Esophagus mucosa (tissue), 1 donor: ENCODE data around the gene RNF223. TPM values are rescaled to one million over a fixed set of nuclear protein-coding genes. Genes with fewer than 3 reads are reported as not detected.
"Not testable (repeated sequence)": the region's sequence is repeated elsewhere in the genome, so short reads cannot be mapped to it uniquely, and the experiment has no call there.

Experiments used
- ATAC-seq: fragments of 200-7000 bp; cut with Tn5 transposase; one replicate; pipeline ENCODE4 v1.9.1; 2020
- total RNA-seq: library from RNA; stranded (reverse); gene quantifications from one replicate; pipeline ENCODE4 v1.2.4, GENCODE V29; 2023
- donor health status: DM: yes; HTN: yes; CAD: no.

RNF223 gene
- total RNA-seq, 1 donor from 2014 or later = 22.3 TPM

DNA sequence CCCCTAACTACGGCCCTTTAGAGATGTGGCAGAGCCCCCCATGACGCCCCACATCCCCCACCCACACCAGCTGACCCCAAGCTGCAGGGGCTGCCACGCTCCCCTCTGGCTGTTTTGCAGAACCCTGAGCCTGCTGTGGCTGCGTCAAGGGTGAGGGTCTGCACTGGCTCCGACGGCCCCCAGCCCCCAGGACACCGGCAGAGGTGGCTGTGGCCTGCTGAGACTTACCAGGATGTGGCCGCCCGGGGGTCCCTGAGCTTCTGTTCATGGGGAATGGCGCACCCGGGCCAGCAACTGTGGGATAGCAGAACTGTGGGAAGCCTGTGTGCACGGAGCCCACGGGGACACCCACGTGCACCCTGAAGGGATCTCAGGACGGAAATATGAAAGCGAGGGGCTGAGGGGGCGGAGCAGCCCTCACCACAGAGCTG is 12.8 kb upstream of the RNF223 start:
- ATAC-seq = no peak

DNA sequence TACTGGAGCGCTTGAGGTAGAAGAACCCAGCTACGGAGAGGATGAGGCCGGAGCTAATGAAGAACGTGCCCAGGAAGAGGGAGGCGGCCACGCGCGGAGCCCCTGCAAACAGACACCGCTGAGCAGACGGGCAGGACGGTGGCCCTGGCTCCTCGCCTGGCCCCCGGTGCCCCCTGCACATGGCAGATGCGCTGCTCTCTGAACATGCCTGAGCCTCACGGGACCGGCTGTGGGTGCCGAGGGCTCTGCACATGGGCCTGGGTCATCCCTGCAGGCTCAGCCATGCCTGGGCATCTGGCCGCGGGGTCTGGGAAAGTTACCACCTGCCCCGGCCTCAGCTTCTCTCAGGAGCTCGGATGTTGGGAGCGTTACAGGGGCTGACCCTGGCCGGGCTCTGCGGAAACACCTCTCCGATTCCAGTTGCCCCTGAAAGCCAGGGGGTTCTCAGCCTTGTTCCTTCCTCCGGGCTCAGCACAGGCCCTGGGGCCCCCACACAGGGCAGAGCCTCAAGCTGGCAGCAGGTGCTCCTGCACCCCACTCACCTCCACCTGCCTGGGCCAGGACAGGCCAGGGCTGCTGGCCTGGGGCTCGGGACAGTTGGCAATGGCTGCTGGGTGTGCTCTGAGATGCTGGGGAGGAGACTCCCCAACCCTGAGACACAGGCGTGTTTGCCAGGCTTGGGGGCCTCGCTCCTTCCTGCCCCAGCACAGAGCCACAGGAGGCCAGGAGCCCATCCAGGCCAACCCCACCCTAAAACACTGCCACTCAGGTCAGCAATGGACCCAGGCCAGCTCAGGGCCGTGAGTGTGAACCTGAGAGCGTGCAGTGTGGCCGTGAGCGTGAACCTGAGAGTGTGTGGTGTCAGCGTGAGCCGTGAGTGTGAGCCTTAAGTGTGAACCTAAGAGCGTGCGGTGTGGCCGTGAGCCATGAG is 12.1 kb upstream of the RNF223 start:
- ATAC-seq = no peak

DNA sequence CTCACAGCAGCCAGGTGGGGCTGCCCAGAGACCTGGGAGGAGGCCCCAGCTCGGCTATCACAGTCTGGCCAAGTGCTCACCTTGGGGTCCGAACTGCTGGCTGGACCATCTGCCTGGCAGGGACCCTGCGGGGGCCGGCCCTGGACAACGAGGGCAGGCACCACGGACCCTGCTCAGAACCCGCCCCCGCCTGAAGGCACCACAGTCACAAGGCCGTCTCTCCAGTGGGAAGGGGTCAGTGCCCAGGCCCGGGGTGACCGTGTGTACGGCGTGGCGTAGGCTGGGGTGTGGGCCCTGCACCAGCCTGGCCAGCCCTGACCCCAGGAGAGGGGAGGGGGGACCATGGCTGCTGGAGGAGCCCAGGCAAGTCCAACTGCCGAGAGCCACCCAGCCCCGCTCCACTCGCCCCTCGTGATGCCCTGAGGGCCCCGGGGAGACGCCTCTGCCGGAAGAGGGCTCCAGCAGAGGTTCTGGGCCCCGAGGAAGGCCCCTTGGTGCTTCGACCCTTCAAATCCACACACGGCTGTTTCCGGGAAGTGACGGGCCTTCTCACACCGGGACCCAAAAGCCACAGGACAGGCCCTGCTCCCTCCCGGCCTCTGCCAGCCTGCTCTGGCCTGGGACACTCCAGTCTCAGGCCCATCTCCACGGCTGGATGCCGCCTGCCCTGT is 11.2 kb upstream of the RNF223 start:
- no peak for ATAC-seq

DNA sequence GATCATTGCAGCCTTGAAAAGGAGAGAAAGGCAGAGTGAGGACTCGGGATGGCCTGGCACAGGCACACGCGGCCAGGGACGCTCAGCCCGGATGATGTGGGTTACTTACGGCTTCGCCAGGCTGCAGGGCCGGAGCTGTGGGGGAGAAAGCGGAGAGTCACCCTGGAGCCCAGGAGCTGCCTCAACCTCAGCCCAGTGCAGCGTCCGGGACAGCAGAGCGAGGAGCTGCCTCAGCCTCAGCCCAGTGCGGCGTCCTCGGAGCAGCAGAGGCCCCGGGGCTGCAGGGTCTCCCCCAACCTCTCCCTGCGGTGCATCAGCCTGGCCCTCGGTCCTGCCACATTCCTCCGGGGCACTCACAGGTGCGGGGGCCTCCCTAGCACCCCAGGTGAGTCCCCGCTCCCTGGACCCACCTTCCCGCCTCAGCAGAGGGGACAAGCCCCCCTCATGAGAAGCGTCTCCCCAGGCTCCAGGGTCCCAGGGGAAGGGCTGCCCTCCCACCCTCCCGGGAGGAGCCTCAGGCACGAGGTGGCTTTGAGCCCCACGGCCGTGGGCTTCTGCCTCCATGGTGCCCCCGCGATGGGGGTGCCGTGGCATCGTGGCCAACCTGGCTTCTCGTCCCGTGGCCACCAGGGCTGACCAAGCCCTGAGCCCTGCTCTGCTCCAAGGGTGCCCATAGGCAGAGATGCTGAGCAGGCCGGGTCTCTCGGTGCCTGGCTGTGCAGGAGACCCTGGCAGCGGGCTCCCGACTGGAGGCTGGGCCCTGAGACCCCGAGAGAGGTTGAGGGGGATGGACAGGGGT is 10.5 kb upstream of the RNF223 start:
- ATAC-seq = no peak

DNA sequence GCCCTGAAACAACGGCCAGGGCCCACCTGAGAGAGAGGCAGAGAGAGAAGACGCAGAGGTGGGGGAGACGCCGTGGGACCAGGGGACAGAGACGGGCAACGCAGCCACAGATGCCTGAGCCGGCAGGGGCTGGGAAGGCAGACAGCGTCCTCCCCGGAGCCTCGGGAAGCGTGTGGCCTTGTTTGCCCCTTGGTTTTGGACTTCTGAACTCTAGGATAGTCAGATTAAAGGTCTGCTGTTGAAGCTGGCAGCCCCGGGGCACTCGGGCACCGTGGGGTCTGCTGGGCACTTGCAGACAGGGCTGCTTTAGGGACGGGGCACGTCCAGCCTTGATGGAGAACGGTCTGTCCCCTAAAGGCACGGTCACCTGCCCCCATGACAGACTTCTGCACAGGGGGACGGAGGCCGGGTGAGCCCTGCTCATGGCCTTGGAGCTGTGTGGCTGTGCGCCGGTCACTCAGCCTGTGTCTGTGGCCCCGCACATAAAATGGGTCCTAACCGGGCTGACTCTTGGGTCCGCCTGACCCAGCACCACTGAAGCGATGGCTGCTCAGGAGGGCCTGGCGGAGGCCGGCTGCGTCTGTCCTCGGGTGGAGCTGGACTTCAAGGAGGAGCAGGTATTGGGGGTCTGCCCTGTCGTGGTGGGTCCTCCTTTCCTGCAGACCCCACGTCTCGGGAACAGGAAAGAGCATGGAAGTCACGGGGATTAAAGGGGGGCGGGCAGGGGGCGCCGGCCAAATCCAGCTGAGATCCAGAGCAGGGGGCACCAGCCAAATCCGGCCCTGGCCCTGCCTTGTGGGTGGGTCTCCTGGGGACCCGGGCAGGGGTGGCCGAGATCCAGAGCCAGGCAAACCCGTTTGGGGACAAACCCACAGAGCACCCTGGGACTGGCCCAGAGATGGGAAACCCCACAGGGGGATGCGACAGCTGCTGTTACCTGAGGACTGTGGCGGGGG is 9.6 kb upstream of the RNF223 start:
- ATAC-seq = no peak

DNA sequence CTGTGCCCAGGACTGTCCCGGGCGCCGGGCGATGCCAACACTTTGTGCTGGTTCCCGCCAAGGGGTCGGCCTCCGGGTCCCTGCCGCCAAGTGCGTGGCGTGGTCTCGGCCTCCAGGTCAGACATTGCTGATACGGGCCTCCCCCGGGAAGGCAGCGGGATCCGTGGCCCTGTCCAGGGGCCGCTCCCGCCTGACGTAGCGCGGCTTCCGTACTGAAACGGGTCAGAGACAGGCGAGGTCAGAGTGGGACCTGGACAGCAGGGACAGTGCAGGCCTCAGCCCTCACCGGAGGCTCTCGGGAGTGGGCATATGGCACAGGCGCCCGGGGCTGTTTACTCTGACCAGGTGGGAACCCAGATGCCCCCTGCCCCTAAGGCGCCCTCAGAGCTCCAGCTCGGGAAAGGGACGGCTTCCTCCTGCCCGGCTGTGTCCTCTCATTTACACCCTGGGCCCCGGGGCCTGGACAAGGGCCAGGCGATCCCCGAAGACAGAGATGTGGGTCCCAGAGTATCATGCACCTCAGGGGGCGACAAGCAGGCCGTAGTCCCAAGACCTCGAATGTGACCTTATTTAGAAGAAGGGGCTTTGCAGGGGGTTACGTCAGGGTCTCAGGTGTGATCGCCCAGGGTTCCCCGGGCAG is 8.8 kb upstream of the RNF223 start:
- ATAC-seq = no peak

DNA sequence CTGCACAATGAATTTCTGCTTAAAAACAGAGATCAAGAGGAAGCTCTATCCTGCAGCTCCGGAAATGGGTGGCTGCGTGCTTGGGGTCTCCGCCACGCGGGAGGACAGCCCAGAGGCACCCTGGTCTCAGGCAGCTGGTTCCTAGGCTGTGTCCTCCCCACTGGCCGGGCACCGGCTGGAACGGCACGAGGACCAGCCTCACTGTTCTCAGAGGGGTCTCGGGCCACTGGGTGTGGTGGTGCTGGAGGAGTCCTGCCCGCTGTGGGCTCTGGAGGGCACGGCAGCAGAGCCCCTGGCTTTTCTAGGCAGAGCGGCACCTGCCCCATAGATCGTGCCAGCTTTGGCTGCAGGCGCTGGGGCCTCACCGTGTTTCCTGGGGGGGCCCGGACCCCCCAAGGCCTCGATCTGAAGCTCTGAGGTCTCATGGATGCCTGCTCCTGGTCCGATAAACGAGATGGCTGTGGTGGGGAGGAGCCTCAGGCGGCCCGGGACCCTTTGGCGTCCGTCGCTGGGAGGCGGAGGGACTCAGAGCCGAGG is 8.2 kb upstream of the RNF223 start:
- ATAC-seq = no peak

DNA sequence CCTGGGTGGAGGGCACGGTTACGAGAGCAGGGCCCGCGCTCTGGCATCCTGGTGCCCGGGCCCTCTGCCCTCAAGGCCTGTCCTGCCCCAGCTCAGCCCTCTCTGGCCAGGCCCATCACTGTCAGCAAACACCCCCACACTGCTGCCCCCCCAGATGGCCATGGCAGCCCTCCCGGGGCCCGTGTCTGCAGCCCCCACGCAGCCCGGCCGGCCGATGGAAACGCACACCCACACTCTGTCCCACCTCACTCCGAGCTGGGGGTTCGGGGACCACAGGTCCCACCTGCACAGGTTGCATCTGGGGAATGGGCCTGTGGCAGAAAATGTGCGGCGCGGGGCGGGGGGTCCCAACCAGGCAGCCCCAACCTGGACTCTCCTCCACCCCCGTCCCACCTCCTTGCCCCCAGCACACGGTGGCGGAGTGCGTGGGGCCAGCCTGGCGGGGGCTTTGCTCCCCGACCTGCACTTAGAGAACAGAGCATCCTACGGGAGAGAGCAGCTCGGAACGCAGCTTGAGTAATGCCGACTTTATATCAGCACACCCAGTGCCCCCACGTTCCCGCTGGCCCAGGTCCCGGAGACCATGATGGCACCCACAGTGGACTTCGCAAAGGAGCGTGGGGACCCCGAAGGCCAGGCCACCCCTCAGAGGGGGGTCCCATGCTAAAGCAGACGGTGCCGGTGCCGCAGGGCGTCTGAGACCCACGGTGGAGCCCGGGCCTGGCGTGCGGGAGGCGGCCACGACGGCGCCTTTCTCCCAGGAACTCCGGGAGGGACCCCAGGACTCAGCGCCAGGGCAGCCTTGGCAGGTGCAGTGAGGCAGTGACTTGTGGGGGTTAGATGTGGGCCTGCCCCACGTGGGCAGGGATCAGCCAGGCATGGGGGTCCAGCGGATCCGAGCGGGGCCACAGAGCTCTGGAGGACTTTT is 7.5 kb upstream of the RNF223 start:
- ATAC-seq = no peak

DNA sequence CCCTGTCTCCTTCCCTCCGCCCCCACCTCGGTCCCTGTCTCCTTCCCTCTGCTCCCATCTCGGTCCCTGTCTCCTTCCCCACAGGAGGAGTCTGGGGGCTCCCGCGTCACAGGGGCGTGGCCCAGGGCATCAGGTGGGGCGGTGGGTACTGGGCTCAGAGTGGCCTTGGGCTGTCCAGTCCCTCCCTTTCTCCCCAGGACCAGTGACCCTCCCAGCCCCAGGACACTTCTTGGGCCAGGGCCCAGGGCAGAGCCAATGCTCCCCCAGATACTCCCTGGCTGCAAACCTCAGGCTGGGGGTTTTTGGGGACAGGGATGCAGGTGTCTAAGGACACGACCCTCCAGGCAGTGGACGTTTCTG is 6.8 kb upstream of the RNF223 start:
- ATAC-seq = no peak

DNA sequence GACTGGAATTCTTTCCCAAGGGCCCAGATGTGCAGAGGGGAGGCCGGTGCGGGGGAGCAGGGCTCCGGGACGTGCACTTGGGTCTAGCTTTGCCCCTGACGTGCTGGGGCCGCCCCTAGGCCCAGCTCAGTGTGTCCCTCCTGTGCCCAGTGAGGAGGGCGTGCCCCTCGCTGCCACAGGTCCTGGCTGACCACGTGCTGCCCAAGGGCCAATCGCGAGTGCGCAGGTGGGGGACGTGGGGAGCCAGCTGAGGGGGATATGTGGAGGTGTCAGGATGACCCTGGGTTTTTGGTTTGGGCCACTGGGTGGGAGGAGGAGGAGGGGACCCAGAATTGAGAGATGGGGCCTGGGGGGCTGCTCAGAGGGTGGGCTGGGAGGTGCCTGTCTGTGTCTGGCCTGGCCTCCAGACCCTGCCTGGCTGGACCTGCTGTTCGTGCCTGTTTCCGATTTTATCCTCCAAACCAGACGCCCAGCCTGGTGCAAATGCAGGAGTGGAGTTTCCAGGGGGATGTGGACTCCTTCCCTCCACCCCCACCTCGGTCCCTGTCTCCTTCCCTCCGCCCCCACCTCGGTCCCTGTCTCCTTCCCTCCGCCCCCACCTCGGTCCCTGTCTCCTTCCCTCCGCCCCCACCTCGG is 6.1 kb upstream of the RNF223 start:
- peak; percentile 58 for ATAC-seq

DNA sequence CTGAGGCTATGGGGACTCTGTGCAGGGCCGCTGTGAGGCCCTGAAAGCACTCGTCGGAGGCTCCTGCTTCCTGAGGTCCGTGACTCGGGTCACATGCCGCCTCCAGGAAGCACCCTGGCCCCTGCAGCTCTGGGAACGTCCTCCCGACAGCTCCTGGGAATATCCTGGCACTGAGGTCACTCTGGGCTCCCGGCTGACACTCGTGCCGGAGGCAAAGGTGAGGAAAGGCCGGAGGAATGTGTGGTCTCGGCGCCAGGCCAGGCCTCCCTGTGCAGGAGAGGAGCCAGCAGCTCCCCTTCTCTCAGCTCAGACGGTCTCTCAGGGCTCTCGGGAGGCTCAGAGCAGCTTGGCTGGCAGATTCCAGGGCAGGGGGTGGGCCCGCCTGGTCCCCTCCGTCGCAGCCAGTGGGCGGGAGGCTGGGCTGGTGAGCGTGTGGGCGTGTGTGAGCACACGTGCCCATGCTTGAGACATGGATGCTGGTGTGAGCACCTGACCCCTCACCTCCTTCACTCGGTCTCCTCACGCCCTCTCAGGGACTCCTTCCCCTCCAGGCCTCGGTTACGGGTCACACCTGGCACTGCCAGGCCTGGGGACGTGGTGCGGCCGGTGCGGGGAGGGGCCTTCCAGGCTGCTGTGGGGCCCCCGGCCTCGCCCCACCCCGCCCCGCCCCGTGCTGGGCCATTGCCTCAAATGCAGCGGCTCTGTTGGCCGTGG is 5.5 kb upstream of the RNF223 start:
- ATAC-seq = peak; percentile 62

DNA sequence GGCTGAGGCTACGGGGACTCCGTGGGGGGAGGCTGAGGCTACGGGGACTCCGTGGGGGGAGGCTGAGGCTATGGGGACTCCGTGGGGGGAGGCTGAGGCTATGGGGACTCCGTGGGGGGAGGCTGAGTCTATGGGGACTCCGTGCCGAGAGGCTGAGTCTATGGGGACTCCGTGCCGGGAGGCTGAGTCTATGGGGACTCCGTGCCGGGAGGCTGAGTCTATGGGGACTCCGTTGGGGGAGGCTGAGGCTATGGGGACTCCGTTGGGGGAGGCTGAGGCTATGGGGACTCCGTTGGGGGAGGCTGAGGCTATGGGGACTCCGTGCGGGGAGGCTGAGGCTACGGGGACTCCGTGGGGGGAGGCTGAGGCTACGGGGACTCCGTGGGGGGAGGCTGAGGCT is 3.3 kb upstream of the RNF223 start:
- not testable (repeated sequence) for ATAC-seq

DNA sequence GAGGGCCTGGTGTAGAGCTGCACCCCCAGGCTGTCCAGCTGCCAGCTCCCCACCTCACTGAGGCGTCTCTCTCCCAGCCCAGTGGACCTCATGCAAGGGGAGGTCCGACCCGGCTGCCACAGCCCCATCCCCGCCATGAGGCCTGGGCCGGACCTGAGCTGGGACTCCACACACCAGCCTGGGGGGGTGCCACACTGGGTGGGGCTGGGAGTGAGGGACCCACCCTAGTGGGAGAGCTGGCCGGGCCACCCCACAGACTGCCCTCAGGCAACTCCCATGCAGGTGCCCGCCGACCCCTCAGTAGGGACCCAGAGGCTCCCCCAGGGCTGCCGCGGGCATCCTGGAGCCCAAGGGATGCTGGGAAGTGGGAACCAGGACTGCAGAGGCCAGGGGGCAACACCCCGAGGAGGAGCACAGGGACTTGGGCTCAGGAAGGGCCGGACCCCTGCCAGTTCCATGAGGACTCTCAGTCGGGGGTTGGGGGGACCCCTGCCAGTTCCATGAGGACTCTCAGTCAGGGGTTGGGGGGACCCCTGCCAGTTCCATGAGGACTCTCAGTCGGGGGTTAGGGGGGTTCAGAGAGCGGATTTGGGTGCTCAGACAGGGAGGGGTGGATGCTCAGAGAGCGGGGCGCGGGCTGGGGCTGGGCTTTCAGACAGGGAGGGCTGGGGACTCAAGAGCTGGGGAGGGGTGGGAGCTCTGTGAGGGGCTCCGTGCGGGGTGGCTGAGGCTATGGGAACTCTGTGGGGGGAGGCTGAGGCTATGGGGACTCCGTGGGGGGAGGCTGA is 1.2 kb upstream of the RNF223 start:
- no peak for ATAC-seq

DNA sequence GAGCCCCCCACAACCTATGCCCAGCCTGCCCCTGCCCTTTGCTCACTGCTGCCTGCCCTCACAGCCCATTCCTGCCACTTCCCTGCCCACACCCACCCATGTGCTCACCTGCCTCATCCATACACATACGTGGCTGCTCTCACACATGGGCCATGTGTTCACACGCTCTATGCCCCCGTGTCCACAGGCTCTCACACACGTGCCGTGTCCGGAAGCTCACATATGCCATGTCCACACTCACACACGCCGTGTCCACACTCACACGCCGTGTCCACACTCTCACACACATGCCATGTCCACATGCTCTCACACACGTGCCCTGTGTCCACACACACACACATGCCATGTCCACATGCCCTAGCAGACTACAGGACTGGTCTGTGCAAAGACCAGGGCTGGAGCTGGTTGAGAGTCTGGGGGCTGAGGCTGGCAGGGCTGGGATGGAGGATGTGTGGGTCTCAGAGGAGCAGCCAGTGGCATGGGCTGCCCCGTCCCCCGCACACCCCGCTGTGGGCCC is 583 bp upstream of the RNF223 start:
- peak; percentile 30 for ATAC-seq

DNA sequence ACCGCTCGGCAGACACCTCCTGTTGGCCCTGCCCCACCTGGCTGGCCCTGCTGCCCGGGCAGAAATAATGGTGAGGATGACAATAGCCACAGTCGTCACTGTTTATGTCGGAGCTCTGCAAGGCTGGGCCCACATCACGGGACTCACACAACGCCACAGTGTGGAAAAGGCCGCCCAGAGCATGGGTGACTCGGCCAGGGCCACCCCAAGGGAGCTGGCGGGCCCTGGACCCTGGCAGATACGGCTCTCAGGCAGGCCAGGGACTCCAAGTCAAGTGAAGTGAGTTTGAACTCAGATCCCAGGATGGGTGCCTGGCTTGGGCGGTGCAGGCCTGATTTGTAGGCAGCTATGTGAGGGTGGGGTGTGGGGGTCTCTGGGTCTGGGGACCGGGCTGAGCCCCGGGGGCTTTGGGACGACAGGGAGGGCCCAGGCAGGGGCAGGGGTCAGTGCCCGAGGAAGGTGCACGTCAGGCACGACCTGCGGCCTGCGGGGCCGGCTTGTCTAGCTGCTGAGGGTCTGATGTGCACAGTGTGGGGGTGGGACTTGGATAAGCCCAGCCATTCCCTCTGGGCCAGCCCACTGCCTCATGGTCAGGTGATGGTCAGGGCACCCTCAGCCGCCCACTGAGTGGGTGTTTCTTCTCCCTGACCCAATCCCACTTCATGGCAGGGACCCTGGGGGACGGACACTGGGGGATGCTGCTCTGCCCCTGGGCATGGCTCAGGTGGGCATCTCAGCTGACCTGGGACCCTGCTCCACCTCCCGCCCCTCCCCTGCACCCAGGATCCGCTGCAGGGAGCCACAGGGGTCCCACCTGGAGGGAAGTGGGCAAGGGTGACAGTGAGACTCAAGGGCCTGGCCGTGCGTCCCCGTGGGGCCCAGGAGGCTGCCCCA is 1.0 kb downstream of the RNF223 start:
- ATAC-seq = no peak

DNA sequence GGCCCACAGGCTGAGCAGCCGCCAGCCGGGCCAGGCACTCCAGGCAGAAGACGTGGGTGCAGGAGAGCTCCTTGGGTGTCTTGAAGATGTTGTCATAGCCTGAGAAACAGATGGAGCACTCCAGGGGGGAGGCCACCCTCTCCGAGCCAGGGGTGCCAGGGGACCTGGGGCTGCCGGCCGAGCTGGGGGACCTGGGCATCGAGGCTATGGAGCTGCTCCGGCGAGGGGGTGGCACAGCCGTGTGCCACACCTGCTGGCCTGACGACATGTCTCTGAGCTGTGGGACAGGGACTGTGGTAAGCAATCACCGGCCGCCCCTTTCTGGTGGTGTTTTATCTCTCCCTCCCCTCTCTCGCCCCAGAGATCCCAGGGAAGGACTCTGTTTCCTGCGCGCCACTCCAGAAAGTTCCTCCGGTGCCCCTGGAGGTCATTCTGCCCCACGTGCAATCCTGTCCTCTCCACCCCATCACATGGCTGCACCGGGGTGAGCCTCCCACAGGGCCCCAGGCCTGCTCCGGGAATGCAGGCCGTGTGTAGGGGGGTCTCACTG is 1.7 kb downstream of the RNF223 start:
- ATAC-seq = no peak
